HEK293 (cell line): Measurements from ENCODE around the gene MARCHF7.

Source experiments
- BCL11A ChIP-seq: fragments of 450-650 bp; formaldehyde crosslinking; IDR thresholded peaks from 2 replicates; pipeline ENCODE4 v1.5.1; 2016; ENCODE audit warnings: low read depth, missing biosample characterization, missing genetic modification characterization
- CTCF ChIP-seq: fragments of 450-650 bp; formaldehyde crosslinking; IDR thresholded peaks from 2 replicates; pipeline ENCODE4 v1.5.1; 2016; ENCODE audit warnings: missing biosample characterization, missing genetic modification characterization
- ELK4 ChIP-seq: IDR thresholded peaks from 2 replicates; pipeline ENCODE4 v1.6.1; 2011; ENCODE audit warnings: mild to moderate bottlenecking, low read depth, low read length, borderline replicate concordance
- TRIM28 ChIP-seq: IDR thresholded peaks from 2 replicates; pipeline ENCODE4 v1.6.1; 2011; ENCODE audit warnings: low read length, control low read depth, borderline replicate concordance
- YY1 ChIP-seq: fragments of 450-650 bp; formaldehyde crosslinking; IDR thresholded peaks from 2 replicates; pipeline ENCODE4 v1.5.1; 2018; ENCODE audit warnings: missing biosample characterization, missing genetic modification characterization

- no peak for TF ChIP-seq YY1 (tag by site-specific recombination)
- TF ChIP-seq CTCF (tag by site-specific recombination) = no peak
- no peak for TF ChIP-seq TRIM28
- TF ChIP-seq ELK4 = no peak
- no peak for TF ChIP-seq BCL11A (tag by site-specific recombination)
Observed at GRCh38 chr2:159738509-159739390, 26.4 kb downstream of the MARCHF7 start.
